GM04503 (cell line): ENCODE results near the gene RNF141.

Source experiments
- DNase-seq: peaks from one replicate; pipeline ENCODE4 v3.0.0-alpha.2; 2012; ENCODE audit warnings: low read depth

RNF141 gene

GRCh38 chr11:10561043-10561818 lies 20.2 kb upstream of the RNF141 start:
- DNase-seq = no peak

GRCh38 chr11:10558288-10558687 lies 17.3 kb upstream of the RNF141 start:
- no peak for DNase-seq

- DNase-seq = no peak
Observed at GRCh38 chr11:10556590-10556989, 15.6 kb upstream of the RNF141 start.

GRCh38 chr11:10551845-10552352 lies 10.9 kb upstream of the RNF141 start:
- no peak for DNase-seq

GRCh38 chr11:10551290-10551592 lies 10.3 kb upstream of the RNF141 start:
- no peak for DNase-seq

- DNase-seq = no peak
Observed at GRCh38 chr11:10550503-10551289, 9.7 kb upstream of the RNF141 start.

GRCh38 chr11:10544491-10545465 lies 3.8 kb upstream of the RNF141 start:
- DNase-seq = no peak

GRCh38 chr11:10543782-10544181 lies 2.8 kb upstream of the RNF141 start:
- no peak for DNase-seq

GRCh38 chr11:10542776-10543175 lies 1.8 kb upstream of the RNF141 start:
- no peak for DNase-seq

GRCh38 chr11:10541561-10541930 lies 559 bp upstream of the RNF141 start:
- DNase-seq = no peak

GRCh38 chr11:10540546-10540914 lies 457 bp downstream of the RNF141 start:
- no peak for DNase-seq

- no peak for DNase-seq
Observed at GRCh38 chr11:10539339-10539738, 1.6 kb downstream of the RNF141 start.

GRCh38 chr11:10538924-10539323 lies 2.1 kb downstream of the RNF141 start:
- no peak for DNase-seq

GRCh38 chr11:10537600-10537999 lies 3.4 kb downstream of the RNF141 start:
- no peak for DNase-seq

- no peak for DNase-seq
Observed at GRCh38 chr11:10534316-10534715, 6.7 kb downstream of the RNF141 start.

GRCh38 chr11:10533323-10533722 lies 7.7 kb downstream of the RNF141 start:
- DNase-seq = no peak

GRCh38 chr11:10532526-10532925 lies 8.5 kb downstream of the RNF141 start:
- no peak for DNase-seq

- no peak for DNase-seq
Observed at GRCh38 chr11:10529279-10529678, 11.7 kb downstream of the RNF141 start.

- DNase-seq = no peak
Observed at GRCh38 chr11:10528121-10528520, 12.9 kb downstream of the RNF141 start.

- DNase-seq = no peak
Observed at GRCh38 chr11:10526974-10527918, 13.7 kb downstream of the RNF141 start.

GRCh38 chr11:10524471-10524870 lies 16.5 kb downstream of the RNF141 start:
- DNase-seq = no peak
